Retinal pigment epithelial cell (primary cell): Measurements from ENCODE around the gene S100A2.

Source experiments
- DNase-seq: peaks from one replicate; pipeline ENCODE4 v3.0.0-alpha.2; 2010; ENCODE audit warnings: low read depth
- H3K4me3 ChIP-seq: 2 replicates; pipeline ENCODE4 v1.5.1; 2011; ENCODE audit warnings: mild to moderate bottlenecking, low read length, control low read depth, moderate library complexity
- CTCF ChIP-seq: conservative IDR thresholded peaks from 2 replicates; pipeline ENCODE4 v1.5.1; 2011; ENCODE audit warnings: low read depth, low read length, control low read depth, inconsistent platforms

The S100A2 gene

GRCh38 chr1:153607381-153607780, 41.7 kb upstream of the S100A2 start:
- no peak for DNase-seq
- H3K4me3 ChIP-seq, result no peak overlapping the region
- no peak for TF ChIP-seq CTCF

GRCh38 chr1:153606194-153606593, 40.5 kb upstream of the S100A2 start:
- no peak for DNase-seq
- H3K4me3 ChIP-seq, result no peak overlapping the region
- TF ChIP-seq CTCF, result no peak

- no peak for TF ChIP-seq CTCF
- no peak for DNase-seq
- H3K4me3 ChIP-seq, result no peak overlapping the region
These were observed 37.1 kb upstream of the S100A2 start for GRCh38 chr1:153602749-153603148.

- no peak overlapping the region for H3K4me3 ChIP-seq
- DNase-seq, result no peak
- no peak for TF ChIP-seq CTCF
These were observed 34.2 kb upstream of the S100A2 start for GRCh38 chr1:153599847-153600246.

DNA sequence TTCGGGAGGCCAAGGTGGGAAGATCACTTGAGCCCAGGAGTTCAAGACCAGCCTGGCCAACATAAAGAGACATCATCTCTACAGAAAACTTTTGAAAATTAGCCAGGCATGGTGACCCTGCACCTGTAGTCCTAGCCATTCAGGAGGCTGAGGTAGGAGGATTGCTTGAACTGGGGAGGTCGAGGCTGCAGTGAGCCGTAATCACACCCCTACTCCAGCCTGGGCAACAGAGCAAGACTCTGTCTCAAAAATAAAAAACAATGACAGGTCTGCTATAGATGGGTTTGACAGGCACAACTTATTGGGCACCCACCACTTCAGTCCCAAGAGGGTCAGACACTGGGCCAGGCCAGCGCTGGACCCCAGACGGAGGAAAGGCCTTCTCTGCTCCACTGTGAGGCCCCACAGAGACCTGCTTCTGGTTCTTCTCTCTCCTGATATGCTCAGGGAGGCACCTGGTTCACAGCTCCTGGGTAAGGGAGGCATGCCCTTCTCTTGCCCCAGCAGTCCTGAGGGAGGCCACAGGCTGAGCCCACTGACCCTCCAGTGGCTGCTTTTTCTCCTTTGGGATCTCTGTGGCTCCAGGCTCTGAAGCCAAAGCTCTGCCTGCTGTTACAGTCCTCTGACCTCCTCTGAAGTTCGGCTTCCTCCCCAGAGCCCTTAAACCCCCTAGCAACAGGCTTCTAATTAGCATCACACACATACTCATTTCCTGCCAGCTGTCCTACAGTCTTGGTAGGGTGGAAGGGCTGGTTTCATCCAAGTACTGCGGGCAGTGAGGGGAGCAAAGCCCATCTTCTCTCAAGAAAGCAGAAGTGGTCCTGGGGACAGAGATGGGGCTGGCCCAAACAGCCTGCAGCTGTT, 32.9 kb upstream of the S100A2 start:
- H3K4me3 ChIP-seq, result no peak overlapping the region
- TF ChIP-seq CTCF, result no peak
- no peak for DNase-seq

DNA sequence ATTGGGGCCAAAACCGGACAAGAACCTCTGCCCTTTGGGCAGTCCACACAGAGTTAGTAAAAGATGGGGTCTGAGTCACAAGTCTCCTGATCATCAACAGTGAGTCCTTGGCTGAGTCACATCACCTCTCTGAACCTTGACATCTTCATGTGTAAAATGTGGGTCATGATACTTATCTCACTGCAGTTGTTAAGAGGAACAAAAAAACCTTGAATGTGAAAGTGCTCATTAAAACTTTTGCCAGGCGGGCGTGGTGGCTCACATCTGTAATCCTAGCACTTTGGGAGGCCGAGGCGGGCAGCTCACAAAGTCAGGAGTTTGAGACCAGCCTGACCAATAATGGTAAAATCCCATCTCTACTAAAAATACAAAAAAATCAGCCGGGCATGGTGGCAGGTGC, 31.6 kb upstream of the S100A2 start:
- DNase-seq, result no peak
- no peak overlapping the region for H3K4me3 ChIP-seq
- no peak for TF ChIP-seq CTCF

GRCh38 chr1:153592748-153593147, 27.1 kb upstream of the S100A2 start:
- TF ChIP-seq CTCF, result no peak
- DNase-seq, result no peak

More at GRCh38 chr1:153592748-153593147, 27.1 kb upstream of the S100A2 start:
- H3K4me3 ChIP-seq, result no peak overlapping the region
